HL-60 (cell line): ENCODE data around the gene DMD.

Source experiments
- DNase-seq, 2 experiments: peaks; one replicate each; pipeline ENCODE4 v3.0.0-alpha.2; 2010 to 2020; ENCODE audit warnings: low read depth in 1 of 2, low spot score in 1 of 2
- H3K27ac ChIP-seq: fragments of 250-450 bp; sonication (Bioruptor Pico); replicated peaks from 2 replicates; pipeline ENCODE4 v1.5.1; 2020; ENCODE audit warnings: mild to moderate bottlenecking, moderate library complexity
- H3K27me3 ChIP-seq: fragments of 250-450 bp; sonication (Bioruptor Pico); 2 replicates; pipeline ENCODE4 v1.5.1; 2021; ENCODE audit warnings: mild to moderate bottlenecking, moderate library complexity; ENCODE audit not compliant: insufficient read depth, poor library complexity, severe bottlenecking
- H3K4me3 ChIP-seq: replicated peaks from 2 replicates; pipeline ENCODE4 v1.5.1; 2011; ENCODE audit warnings: mild to moderate bottlenecking, control low read depth, low read length; ENCODE audit not compliant: insufficient read depth
- GABPA ChIP-seq: IDR thresholded peaks from 2 replicates; pipeline ENCODE4 v1.6.1; 2012; ENCODE audit warnings: low read depth
- POLR2AphosphoS5 ChIP-seq: IDR thresholded peaks from 2 replicates; pipeline ENCODE4 v1.6.1; 2012; ENCODE audit warnings: low read depth
- SPI1 ChIP-seq: IDR thresholded peaks from 2 replicates; pipeline ENCODE4 v1.6.1; 2012; ENCODE audit warnings: low read depth, mild to moderate bottlenecking, borderline replicate concordance
- TF ChIP-seq, protein P1 (sequence below): IDR thresholded peaks from 2 replicates; pipeline ENCODE4 v1.6.1; 2012; ENCODE audit warnings: low read depth; ENCODE audit not compliant: insufficient replicate concordance
- TF ChIP-seq, protein P2 (sequence below): IDR thresholded peaks from one replicate; pipeline ENCODE4 v1.5.1; 2011; ENCODE audit warnings: low read length, control low read depth, inconsistent platforms; ENCODE audit not compliant: insufficient read depth

DMD gene

DNA sequence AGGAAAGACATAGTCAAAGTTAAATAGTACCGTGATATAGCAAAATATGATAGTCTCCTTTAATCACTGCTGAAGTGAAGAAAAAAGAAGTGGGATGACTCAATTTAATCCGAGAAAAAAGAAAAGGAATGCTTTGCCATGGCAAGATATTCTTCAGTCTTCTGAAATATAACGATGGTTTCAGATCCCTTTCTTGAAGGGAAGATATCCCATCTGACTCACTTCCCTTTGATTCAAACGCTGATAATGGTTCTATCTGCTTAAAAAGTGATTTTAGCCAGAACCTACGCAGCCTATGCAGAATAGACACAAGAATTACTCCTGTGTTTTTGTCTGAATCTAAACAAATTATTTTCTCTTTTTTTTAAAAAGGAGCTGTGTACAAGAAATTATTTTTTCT lies 2071.4 kb downstream of the DMD start:
- TF ChIP-seq GABPA (no peak), POLR2AphosphoS5 (no peak), SPI1 (no peak)
- TF ChIP-seq, protein P1, sequence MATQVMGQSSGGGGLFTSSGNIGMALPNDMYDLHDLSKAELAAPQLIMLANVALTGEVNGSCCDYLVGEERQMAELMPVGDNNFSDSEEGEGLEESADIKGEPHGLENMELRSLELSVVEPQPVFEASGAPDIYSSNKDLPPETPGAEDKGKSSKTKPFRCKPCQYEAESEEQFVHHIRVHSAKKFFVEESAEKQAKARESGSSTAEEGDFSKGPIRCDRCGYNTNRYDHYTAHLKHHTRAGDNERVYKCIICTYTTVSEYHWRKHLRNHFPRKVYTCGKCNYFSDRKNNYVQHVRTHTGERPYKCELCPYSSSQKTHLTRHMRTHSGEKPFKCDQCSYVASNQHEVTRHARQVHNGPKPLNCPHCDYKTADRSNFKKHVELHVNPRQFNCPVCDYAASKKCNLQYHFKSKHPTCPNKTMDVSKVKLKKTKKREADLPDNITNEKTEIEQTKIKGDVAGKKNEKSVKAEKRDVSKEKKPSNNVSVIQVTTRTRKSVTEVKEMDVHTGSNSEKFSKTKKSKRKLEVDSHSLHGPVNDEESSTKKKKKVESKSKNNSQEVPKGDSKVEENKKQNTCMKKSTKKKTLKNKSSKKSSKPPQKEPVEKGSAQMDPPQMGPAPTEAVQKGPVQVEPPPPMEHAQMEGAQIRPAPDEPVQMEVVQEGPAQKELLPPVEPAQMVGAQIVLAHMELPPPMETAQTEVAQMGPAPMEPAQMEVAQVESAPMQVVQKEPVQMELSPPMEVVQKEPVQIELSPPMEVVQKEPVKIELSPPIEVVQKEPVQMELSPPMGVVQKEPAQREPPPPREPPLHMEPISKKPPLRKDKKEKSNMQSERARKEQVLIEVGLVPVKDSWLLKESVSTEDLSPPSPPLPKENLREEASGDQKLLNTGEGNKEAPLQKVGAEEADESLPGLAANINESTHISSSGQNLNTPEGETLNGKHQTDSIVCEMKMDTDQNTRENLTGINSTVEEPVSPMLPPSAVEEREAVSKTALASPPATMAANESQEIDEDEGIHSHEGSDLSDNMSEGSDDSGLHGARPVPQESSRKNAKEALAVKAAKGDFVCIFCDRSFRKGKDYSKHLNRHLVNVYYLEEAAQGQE: no peak
- TF ChIP-seq, protein P2, sequence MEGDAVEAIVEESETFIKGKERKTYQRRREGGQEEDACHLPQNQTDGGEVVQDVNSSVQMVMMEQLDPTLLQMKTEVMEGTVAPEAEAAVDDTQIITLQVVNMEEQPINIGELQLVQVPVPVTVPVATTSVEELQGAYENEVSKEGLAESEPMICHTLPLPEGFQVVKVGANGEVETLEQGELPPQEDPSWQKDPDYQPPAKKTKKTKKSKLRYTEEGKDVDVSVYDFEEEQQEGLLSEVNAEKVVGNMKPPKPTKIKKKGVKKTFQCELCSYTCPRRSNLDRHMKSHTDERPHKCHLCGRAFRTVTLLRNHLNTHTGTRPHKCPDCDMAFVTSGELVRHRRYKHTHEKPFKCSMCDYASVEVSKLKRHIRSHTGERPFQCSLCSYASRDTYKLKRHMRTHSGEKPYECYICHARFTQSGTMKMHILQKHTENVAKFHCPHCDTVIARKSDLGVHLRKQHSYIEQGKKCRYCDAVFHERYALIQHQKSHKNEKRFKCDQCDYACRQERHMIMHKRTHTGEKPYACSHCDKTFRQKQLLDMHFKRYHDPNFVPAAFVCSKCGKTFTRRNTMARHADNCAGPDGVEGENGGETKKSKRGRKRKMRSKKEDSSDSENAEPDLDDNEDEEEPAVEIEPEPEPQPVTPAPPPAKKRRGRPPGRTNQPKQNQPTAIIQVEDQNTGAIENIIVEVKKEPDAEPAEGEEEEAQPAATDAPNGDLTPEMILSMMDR: no peak
- Histone ChIP-seq H3K27me3 (no peaks in the 10 kb centered on the region), H3K4me3 (no peak overlapping the region), H3K27ac (no peak overlapping the region)
- peak in 1 of 2 experiments; percentile 24 for DNase-seq

DNA sequence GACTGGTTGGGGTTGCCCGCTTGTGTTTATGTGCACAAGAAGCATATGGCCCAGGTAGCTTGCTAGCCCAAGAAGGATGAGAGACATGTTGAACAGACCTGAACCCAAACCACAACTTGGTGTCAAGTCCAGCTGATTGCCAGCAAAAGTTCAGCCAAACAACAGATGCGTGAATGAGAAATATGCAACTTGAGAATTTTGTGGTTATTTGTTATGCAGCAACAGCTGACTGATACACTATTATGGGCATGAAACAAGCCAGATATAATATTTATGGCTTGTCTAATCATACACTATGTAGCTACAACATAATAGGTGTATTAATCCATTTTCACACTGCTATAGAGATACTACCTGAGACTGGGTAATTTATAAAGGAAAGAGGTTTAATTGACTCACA lies 2073.2 kb downstream of the DMD start:
- TF ChIP-seq GABPA (no peak), POLR2AphosphoS5 (no peak), SPI1 (no peak)
- TF ChIP-seq, protein P2: no peak
- TF ChIP-seq, protein P1: no peak
- Histone ChIP-seq H3K27me3 (no peaks in the 10 kb centered on the region), H3K27ac (no peak overlapping the region), H3K4me3 (no peak overlapping the region)
- DNase-seq: no peak

DNA sequence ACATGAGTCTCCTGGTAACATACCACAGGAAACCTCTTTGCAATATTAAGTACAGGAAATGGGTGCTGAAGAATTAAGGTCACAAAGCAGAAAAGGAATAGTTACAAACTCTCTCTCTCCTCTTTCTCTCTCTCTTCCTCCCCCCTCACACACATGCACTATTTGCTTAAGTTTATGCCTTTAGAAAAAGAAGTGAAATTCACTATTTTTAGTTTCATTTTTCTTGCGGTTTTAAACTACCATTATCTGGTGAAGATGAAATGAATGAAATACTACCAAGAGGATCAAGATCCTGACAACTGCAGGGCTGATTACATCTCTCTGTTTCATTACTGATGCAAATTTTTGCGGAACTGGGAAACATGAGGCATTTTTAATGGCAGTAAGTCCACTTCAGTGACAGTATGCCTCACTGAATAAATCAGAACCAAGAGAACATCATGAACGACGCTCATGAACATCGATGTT lies 2075.2 kb downstream of the DMD start:
- no peak overlapping the region for H3K27ac ChIP-seq
- no peak overlapping the region for H3K4me3 ChIP-seq
- no peak for TF ChIP-seq POLR2AphosphoS5
- TF ChIP-seq, protein P2: no peak
- no peaks in the 10 kb centered on the region for H3K27me3 ChIP-seq
- no peak for DNase-seq

DNA sequence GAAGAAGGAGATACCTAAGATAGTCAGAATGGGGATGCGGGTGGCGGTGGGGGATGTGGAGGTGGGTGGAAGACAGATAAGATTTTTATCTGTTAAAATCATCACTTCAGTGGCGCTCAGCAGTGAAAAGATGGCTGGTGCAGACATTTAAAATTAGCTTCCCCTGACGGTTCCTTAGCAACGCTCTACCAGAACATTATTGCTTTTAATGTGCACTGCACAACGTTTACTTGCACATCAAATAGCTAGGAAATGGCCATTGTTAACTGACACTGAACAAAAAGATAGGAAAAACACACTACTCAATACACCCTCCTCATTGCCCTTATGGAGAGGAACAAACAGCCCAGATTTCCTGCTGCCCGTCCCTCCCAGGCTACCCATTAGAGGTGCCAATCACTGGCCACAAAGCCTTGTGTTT lies 2078.5 kb downstream of the DMD start:
- TF ChIP-seq, protein P1: no peak
- TF ChIP-seq SPI1 (no peak), POLR2AphosphoS5 (no peak), GABPA (no peak)
- TF ChIP-seq, protein P2: no peak
- Histone ChIP-seq H3K27me3 (no peaks in the 10 kb centered on the region), H3K27ac (no peak overlapping the region), H3K4me3 (no peak overlapping the region)
- no peak for DNase-seq
